ENCODE measurements around the gene FXYD2.
A peak's percentile ranks its signal among the peaks of the same experiment; 100 is the strongest.

DNA sequence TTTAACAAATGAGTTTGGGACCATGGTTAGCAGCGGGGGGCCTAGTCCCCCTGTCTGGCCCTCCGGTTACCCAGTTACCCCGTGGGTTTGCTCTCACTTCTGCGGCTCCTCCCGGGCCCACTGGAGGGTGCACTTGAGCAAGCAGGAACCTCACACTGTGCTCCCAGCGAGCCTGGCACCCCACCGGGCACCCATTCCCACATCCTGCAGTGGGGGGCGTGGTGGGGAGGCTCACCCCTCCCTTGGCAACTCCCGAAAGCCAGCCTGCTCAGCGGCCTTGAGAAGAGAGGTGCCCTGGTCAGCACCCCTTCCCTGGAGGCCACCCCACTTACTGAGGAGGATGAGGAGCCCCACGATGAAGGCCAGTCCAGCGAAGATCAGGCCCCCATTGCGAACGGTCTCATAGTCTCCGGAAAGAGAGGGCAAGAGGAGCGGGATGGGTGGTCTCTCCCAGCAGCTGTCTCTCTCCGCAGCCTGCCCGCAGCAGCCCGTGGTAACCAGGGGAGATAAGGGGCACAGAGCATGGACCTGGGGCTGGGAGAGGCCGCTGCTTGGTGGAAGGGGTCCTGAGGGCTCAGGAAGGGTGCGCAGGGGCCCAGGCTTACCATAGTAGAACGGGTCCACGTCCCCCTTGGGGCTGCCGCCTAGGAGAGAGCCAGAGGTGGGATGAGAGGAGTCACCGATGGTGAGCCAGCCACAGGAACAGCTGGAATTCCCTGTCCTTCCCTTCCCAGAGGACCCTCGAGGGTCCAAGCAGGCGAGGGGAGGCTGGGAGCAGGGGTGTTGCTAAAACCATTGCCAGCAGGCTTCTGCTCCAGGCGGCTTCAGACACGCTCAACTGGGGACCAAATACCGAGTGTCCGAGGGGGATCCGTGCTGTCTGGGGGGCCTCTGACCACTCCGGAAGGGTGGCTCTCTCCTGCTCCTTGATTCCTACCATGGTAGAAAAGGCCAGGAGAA is 2.2 kb downstream of the FXYD2 start:
- no peak for TF ChIP-seq EZH2 (IDR thresholded peaks at IDR 0.05; ENCODE audit: low read depth)
- TF ChIP-seq, protein P1, sequence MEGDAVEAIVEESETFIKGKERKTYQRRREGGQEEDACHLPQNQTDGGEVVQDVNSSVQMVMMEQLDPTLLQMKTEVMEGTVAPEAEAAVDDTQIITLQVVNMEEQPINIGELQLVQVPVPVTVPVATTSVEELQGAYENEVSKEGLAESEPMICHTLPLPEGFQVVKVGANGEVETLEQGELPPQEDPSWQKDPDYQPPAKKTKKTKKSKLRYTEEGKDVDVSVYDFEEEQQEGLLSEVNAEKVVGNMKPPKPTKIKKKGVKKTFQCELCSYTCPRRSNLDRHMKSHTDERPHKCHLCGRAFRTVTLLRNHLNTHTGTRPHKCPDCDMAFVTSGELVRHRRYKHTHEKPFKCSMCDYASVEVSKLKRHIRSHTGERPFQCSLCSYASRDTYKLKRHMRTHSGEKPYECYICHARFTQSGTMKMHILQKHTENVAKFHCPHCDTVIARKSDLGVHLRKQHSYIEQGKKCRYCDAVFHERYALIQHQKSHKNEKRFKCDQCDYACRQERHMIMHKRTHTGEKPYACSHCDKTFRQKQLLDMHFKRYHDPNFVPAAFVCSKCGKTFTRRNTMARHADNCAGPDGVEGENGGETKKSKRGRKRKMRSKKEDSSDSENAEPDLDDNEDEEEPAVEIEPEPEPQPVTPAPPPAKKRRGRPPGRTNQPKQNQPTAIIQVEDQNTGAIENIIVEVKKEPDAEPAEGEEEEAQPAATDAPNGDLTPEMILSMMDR (conservative IDR thresholded peaks at IDR 0.05), result peak; percentile 75

Measured in PC-9 (cell line).